ENCODE results near the gene WDR33.

WDR33 gene

DNA sequence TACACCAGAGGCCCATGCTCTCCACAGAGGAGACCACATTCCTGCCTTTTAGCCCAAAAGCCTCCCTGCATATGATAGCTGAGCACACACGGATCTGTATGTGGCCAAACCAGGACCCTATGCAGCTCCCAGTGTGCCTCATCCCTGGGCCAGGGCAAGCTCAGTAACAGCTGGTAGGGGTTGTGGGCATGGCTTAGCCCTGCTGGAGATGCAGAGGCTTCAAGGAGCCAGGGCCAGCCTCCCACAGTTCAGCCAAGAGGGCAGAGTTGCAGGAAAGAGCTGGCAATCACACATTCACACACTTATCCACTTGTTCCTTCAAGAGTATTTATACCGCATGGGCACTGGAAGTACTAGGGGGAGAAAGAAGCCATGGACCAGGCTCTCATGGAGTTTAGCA lies 134.1 kb downstream of the WDR33 start:
- peaks cover 0 to 2% (median 0%) of the 10 kb centered on the region in 5 donors for H3K36me3 ChIP-seq (ENCODE audit: control insufficient read depth in 5 of 5, insufficient read depth in 5 of 5, low read length in 5 of 5)
- H3K9ac ChIP-seq (ENCODE audit: low read length in 5 of 5), result no peak overlapping the region
- no peak overlapping the region for H3K27ac ChIP-seq (ENCODE audit: low read depth, low read length)
- no peaks in the 10 kb centered on the region for H3K9me3 ChIP-seq (ENCODE audit: control insufficient read depth in 5 of 5, low read length in 5 of 5)
- peaks cover 5 to 86% (median 48%) of the 10 kb centered on the region in 5 donors for H3K4me1 ChIP-seq (ENCODE audit: control insufficient read depth in 5 of 5, insufficient read depth in 5 of 5, low read length in 5 of 5)
- H3K4me3 ChIP-seq (ENCODE audit: low read depth in 1 of 5, low read length in 5 of 5), result no peak overlapping the region
- H3K27me3 ChIP-seq (ENCODE audit: control insufficient read depth in 5 of 5, insufficient read depth in 4 of 5, low read length in 5 of 5), result peaks cover 0 to 3% (median 0%) of the 10 kb centered on the region in 5 donors

DNA sequence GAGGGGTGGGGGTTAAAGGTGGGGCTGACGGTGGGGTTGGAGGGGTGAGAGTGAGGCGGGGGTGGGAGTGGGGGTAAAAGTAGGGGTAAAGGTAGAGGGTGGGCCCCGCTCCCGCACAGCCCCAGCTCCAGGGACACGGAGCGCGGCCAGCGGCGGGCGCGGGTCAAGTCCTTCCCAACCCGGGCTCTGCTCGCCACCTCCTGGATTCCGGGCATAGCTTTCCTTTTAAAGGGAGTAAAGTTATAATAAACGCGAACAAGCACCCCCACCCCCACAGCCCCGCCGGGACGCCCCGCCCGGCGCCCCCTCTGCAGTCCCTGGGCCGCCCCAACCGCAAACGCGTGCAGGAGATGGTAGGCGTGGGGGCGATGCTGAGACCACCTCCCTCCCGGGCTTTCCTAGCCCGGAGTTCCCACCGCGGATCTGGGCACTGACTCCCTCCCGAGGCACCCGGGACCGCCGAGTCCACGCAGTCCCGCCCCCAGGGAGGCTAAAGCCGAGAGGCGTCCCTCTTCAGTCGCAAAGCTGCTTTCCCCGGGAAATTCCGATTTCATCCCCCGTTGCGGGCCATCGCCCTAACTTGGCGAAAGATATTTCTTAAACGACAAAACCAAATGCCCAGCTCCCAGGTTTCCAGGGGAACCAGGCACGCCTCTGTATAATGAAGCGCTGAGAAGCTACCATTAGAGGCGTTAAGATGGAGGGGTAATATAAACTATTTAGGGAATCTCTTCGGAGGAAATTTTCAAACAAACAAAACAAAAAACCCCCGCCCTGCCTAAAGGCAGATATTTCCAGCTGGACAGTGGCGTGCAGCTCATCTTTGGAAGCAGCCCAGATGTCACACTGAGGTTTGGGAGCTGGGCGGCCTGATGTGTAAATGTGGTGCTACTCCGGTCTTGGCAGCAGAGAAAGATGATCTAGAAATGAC lies 135.4 kb downstream of the WDR33 start, which contains the start of gene LIMS2:
Gene LIMS2 (minus strand): TSS at position 200 of the 931 bp plus-strand sequence. CDS start 506 bp downstream, outside the sequence.
- peak within 1 kb of the TSS in 4 of 5 donors; percentile 16 to 77 (median 52) for H3K9ac ChIP-seq (ENCODE audit: low read length in 5 of 5)
- peaks cover 0 to 5% (median 0%) of the 10 kb centered on the region in 5 donors for H3K36me3 ChIP-seq (ENCODE audit: control insufficient read depth in 5 of 5, insufficient read depth in 5 of 5, low read length in 5 of 5)
- H3K9me3 ChIP-seq (ENCODE audit: control insufficient read depth in 5 of 5, low read length in 5 of 5), result no peaks in the 10 kb centered on the region
- peaks cover 0 to 3% (median 0%) of the 10 kb centered on the region in 5 donors for H3K27me3 ChIP-seq (ENCODE audit: control insufficient read depth in 5 of 5, insufficient read depth in 4 of 5, low read length in 5 of 5)
- H3K4me1 ChIP-seq (ENCODE audit: control insufficient read depth in 5 of 5, insufficient read depth in 5 of 5, low read length in 5 of 5), result peaks cover 5 to 84% (median 42%) of the 10 kb centered on the region in 5 donors
- peak within 1 kb of the TSS; percentile 78 for H3K27ac ChIP-seq (ENCODE audit: low read depth, low read length)
- H3K4me3 ChIP-seq (ENCODE audit: low read depth in 1 of 5, low read length in 5 of 5), result peak within 1 kb of the TSS; percentile 49 to 78 (median 76)

DNA sequence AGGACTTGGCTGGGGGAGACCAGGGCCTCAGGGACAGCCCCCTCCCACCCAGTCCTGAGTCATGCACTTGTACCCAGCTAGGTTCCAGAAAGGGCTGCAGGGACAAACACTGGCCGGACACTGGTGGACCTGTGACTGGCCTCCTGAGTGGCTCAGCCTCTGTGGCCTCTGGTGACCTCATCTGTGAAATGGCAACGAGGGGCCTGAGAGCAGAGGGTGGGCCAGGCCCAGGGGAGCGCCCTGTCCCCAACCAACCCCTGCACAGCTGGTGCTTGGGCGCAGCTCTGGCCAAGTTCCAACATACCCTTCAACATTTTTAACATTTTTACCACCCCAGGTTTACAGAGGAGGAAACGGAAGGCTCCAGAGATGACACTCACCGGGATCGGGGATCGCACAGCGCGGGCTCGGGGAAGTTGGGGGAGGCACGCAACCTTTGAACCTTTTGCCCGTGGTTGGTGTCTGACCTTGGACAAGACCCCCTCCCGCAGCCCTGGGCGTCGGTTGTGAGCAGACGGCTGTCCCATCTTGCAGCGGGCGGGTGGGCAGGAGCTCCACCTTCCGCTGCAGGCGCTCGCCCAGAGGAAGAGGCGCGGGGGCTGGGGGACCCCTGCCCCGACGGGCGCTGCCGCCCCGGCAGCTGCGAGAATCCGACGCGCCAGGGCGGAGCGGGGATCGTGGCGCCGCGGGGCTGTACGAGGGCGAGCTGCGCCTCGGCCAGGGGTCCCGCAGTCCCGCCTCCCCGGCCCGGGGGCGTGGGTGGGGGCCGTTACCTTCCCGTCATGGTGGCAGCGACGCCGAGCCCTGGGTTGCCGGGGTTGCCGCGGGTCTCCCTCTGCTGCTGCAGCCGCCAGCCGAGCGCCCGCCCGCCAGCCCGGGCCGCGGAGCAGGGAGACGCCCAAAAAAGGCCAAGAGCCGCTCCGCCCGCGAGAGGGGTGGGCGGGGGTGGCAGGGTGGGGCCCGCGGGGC lies 136.4 kb downstream of the WDR33 start:
- Histone ChIP-seq H3K4me3 (ENCODE audit: low read depth in 1 of 5, low read length in 5 of 5) (peak overlapping the region; percentile 42 to 78 (median 76)), H3K27me3 (ENCODE audit: control insufficient read depth in 5 of 5, insufficient read depth in 4 of 5, low read length in 5 of 5) (peaks cover 0 to 3% (median 0%) of the 10 kb centered on the region in 5 donors), H3K36me3 (ENCODE audit: control insufficient read depth in 5 of 5, insufficient read depth in 5 of 5, low read length in 5 of 5) (peaks cover 0 to 5% (median 0%) of the 10 kb centered on the region in 5 donors), H3K4me1 (ENCODE audit: control insufficient read depth in 5 of 5, insufficient read depth in 5 of 5, low read length in 5 of 5) (peaks cover 5 to 76% (median 42%) of the 10 kb centered on the region in 5 donors), H3K9ac (ENCODE audit: low read length in 5 of 5) (peak overlapping the region in 4 of 5 donors; percentile 32 to 77 (median 54)), H3K9me3 (ENCODE audit: control insufficient read depth in 5 of 5, low read length in 5 of 5) (no peaks in the 10 kb centered on the region), H3K27ac (ENCODE audit: low read depth, low read length) (peak overlapping the region; percentile 78)

DNA sequence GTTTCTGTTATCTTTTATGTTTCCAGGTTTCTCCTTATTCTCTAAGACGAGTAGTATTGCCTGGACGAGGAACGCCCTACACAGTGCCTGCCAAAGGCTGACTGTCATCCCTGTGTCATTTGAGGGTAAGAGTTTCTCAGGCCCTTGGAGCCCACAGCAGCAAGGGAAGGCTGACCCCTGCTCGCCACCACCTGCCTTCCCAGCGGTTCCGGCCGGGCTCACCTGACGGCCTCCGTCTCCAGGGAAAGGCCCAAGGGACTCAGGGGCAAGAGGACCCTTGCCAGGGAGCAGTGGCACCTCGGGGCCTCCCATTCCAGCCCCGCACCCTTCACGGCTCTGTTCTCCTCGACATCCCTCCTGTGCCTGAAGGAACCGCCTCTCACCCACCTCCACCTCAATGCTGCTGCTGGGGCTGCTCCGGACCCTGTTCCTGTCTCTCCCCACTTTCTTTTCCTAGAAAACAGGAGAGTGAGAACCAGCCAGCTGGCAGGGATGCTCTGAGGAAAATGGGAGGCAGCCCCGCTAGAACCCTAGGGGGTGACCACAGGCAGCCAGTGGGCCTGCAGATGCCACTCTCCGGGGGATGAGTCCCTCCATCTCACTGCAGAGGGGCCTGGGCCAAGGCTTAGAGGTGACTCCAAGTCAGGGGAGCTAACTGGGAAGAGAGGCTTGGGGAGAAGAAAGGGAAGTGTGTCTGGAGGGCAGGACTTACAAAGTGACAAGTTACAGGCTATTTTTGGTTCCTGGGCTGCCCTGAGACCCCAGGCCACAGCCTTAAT lies 137.5 kb downstream of the WDR33 start:
- H3K36me3 ChIP-seq (ENCODE audit: control insufficient read depth in 5 of 5, insufficient read depth in 5 of 5, low read length in 5 of 5), result peaks cover 0 to 5% (median 0%) of the 10 kb centered on the region in 5 donors
- no peaks in the 10 kb centered on the region for H3K9me3 ChIP-seq (ENCODE audit: control insufficient read depth in 5 of 5, low read length in 5 of 5)
- peaks cover 0 to 3% (median 0%) of the 10 kb centered on the region in 5 donors for H3K27me3 ChIP-seq (ENCODE audit: control insufficient read depth in 5 of 5, insufficient read depth in 4 of 5, low read length in 5 of 5)
- peaks cover 5 to 70% (median 42%) of the 10 kb centered on the region in 5 donors for H3K4me1 ChIP-seq (ENCODE audit: control insufficient read depth in 5 of 5, insufficient read depth in 5 of 5, low read length in 5 of 5)
- peak overlapping the region; percentile 78 for H3K27ac ChIP-seq (ENCODE audit: low read depth, low read length)
- peak overlapping the region; percentile 13 to 78 (median 76) for H3K4me3 ChIP-seq (ENCODE audit: low read depth in 1 of 5, low read length in 5 of 5)
- peak overlapping the region in 4 of 5 donors; percentile 21 to 77 (median 54) for H3K9ac ChIP-seq (ENCODE audit: low read length in 5 of 5)

DNA sequence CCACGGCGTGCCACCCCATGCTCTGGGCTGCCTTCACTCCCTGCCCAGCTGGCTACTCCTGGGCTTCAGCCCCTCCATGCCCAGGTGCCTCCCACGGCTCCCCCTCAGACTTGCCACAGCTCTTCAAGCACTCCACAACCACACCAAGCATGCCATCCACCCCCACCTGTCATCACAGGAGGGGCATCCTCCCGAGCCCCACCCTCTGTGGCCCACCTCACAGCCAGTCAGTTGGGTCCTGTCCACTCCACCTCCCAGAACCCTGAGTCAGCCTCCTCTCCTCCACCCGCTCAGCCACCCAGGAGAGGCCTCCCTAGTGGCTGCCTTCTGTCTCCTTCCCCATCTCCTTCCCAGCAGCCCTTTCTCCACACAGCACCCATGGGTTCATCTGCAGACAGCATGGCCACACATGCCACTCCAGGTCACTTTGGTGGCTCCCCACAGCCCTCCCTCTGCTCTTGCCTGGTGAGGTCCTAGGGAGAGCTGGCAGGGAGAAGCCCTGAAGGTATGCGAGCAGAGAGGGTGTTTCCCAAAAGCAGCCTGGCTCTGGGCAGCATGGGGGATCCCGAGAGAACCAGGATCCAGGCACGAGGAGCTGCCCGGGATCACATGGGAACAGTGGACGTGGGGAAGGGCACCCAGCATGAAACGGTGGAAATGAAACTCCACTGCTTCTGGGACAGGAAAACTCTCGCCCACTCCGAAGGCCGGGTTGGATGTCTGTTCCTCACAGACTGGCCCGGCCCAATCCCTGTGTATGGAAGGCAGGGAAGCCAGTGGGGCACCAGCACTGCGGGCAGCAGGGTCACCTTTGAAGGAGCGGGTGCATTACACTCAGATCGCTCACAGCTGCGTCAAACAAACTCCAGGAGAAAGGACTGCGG lies 138.4 kb downstream of the WDR33 start:
- Histone ChIP-seq H3K27me3 (ENCODE audit: control insufficient read depth in 5 of 5, insufficient read depth in 4 of 5, low read length in 5 of 5) (peaks cover 0 to 3% (median 0%) of the 10 kb centered on the region in 5 donors), H3K9me3 (ENCODE audit: control insufficient read depth in 5 of 5, low read length in 5 of 5) (no peaks in the 10 kb centered on the region), H3K4me1 (ENCODE audit: control insufficient read depth in 5 of 5, insufficient read depth in 5 of 5, low read length in 5 of 5) (peaks cover 5 to 62% (median 42%) of the 10 kb centered on the region in 5 donors), H3K36me3 (ENCODE audit: control insufficient read depth in 5 of 5, insufficient read depth in 5 of 5, low read length in 5 of 5) (peaks cover 0 to 5% (median 0%) of the 10 kb centered on the region in 5 donors), H3K4me3 (ENCODE audit: low read depth in 1 of 5, low read length in 5 of 5) (peak overlapping the region in 4 of 5 donors; percentile 29 to 78 (median 77)), H3K9ac (ENCODE audit: low read length in 5 of 5) (peak overlapping the region in 3 of 5 donors; percentile 0 to 77 (median 75)), H3K27ac (ENCODE audit: low read depth, low read length) (peak overlapping the region; percentile 78)

DNA sequence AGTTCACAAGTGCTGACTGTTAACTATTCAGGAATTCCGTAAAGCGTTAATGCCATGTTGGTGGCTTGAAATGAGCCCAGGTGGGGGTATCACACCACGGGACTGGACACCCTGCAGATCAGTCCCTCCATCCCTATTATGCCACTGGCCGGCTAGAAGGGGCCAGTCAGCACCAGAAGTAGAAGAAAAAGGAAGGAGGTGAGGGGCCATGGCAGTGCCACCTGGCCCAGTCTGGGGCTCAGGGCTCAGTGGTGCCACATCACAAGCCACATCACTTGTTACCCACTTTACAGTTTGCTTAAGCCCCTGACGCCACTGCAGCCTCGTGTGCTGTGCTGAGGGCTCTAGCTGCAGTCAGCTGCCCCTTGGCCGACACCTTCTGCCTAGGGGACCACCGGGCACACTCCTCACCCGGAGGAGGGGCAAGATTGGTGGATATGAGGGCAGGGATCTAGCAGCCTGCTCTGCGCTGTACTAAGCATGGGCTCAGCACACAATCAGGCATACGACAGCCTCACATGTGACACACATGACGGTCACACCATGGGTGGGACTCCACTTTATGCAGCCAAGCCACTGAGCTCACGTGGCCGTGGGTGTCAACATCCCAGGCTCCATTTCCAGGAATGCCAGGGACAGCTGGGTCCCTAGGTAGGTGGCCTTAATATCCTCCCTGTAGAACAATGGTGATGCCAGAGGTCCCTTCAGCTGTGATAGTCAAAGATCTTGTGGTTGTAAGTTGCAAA lies 139.2 kb downstream of the WDR33 start:
- H3K4me1 ChIP-seq (ENCODE audit: control insufficient read depth in 5 of 5, insufficient read depth in 5 of 5, low read length in 5 of 5), result peaks cover 5 to 57% (median 38%) of the 10 kb centered on the region in 5 donors
- H3K27ac ChIP-seq (ENCODE audit: low read depth, low read length), result peak overlapping the region; percentile 78
- peaks cover 0 to 5% (median 0%) of the 10 kb centered on the region in 5 donors for H3K36me3 ChIP-seq (ENCODE audit: control insufficient read depth in 5 of 5, insufficient read depth in 5 of 5, low read length in 5 of 5)
- peaks cover 0 to 3% (median 0%) of the 10 kb centered on the region in 5 donors for H3K27me3 ChIP-seq (ENCODE audit: control insufficient read depth in 5 of 5, insufficient read depth in 4 of 5, low read length in 5 of 5)
- H3K4me3 ChIP-seq (ENCODE audit: low read depth in 1 of 5, low read length in 5 of 5), result peak overlapping the region in 3 of 5 donors; percentile 11 to 78 (median 76)
- no peaks in the 10 kb centered on the region for H3K9me3 ChIP-seq (ENCODE audit: control insufficient read depth in 5 of 5, low read length in 5 of 5)
- H3K9ac ChIP-seq (ENCODE audit: low read length in 5 of 5), result peak overlapping the region in 1 of 5 donors; percentile 56

DNA sequence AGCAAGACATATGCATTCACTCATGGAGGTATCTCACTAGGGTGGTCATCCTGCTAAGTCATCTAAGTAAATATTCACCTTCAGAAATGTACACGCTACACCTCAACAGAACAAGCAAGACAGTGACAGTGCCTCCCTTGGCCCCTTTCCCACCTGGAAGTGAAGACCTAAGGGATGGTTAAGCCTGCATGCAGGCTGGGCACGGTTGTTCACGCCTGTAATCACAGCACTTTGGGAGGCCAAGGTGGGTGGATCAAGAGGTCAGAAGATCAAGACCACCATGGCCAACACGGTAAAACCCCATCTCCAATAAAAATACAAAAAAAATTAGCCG lies 140.0 kb downstream of the WDR33 start:
- no peak overlapping the region for H3K4me3 ChIP-seq (ENCODE audit: low read depth in 1 of 5, low read length in 5 of 5)
- no peak overlapping the region for H3K9ac ChIP-seq (ENCODE audit: low read length in 5 of 5)
- H3K9me3 ChIP-seq (ENCODE audit: control insufficient read depth in 5 of 5, low read length in 5 of 5), result no peaks in the 10 kb centered on the region
- H3K36me3 ChIP-seq (ENCODE audit: control insufficient read depth in 5 of 5, insufficient read depth in 5 of 5, low read length in 5 of 5), result peaks cover 0 to 5% (median 0%) of the 10 kb centered on the region in 5 donors
- no peak overlapping the region for H3K27ac ChIP-seq (ENCODE audit: low read depth, low read length)
- peaks cover 0 to 3% (median 0%) of the 10 kb centered on the region in 5 donors for H3K27me3 ChIP-seq (ENCODE audit: control insufficient read depth in 5 of 5, insufficient read depth in 4 of 5, low read length in 5 of 5)
- peaks cover 5 to 52% (median 35%) of the 10 kb centered on the region in 5 donors for H3K4me1 ChIP-seq (ENCODE audit: control insufficient read depth in 5 of 5, insufficient read depth in 5 of 5, low read length in 5 of 5)

Data from subcutaneous abdominal adipose tissue (tissue), 5 donors.